Testis (tissue), 3 donors: ENCODE measurements around the gene MYO7B. TPM values are rescaled to one million over a fixed set of nuclear protein-coding genes. Genes with fewer than 3 reads are reported as not detected.

Source experiments
- DNase-seq: peaks from one replicate; pipeline ENCODE4 v3.0.0-alpha.2; 2019
- H3K27ac ChIP-seq, 2 donors: fragments of 200-600 bp; sonication (generic); one replicate each; pipeline ENCODE4 v1.5.1; 2019
- H3K27me3 ChIP-seq: fragments of 200-600 bp; sonication (generic); one replicate; pipeline ENCODE4 v1.5.1; 2019
- H3K36me3 ChIP-seq: fragments of 200-600 bp; sonication (generic); one replicate; pipeline ENCODE4 v1.5.1; 2017; ENCODE audit warnings: low read depth; ENCODE audit errors: missing control alignments
- H3K4me1 ChIP-seq: fragments of 200-600 bp; sonication (generic); one replicate; pipeline ENCODE4 v1.5.1; 2019
- H3K4me3 ChIP-seq, 2 donors: fragments of 200-600 bp; sonication (generic); one replicate each; pipeline ENCODE4 v1.5.1; 2017 to 2019
- H3K9me3 ChIP-seq: fragments of 200-600 bp; sonication (generic); one replicate; pipeline ENCODE4 v1.5.1; 2017
- POLR2A ChIP-seq: fragments of 450-650 bp; IDR thresholded peaks from one replicate; pipeline ENCODE4 v1.6.1; 2017; ENCODE audit warnings: antibody characterized with exemption, mild to moderate bottlenecking, moderate library complexity
- WGBS, 2 donors: methylation state at CpG; one replicate each; pipeline ENCODE4 v1.1.5; 2018; 5-methylcytosine and 5-hydroxymethylcytosine counted together
- intact Hi-C: fragments of 100-400 bp; cut with DNase I; formaldehyde crosslinking; loops from one replicate; pipeline ENCODE4 v1.15.1; 2023; ENCODE audit warnings: low total_unique reads
- polyA plus RNA-seq: library from polyadenylated mRNA; stranded (reverse); fragments of 350-450 nt; fragmentation: Illumina TruSeq; extraction: RNeasy Lipid Tissue Mini Kit (QIAGEN cat#74804); gene quantifications from one replicate; pipeline ENCODE4 v1.2.3, GENCODE V29; 2014; ENCODE audit warnings: low read depth, low replicate concordance; ENCODE audit not compliant: insufficient read depth
- total RNA-seq, 2 donors: library from RNA; depleted of rRNA; stranded (reverse); fragments of >200 nt; gene quantifications; one replicate each; pipeline ENCODE4 v1.2.3, GENCODE V29; 2016
- TF ChIP-seq, protein P1 (sequence below), 3 experiments: fragments of 450-650 bp in 2 of 3; fragments of 200-600 bp in 1 of 3; sonication (generic) in 1 of 3; IDR thresholded peaks; one replicate each; pipeline ENCODE4 v1.5.1; 2016 to 2019; ENCODE audit warnings: antibody characterized with exemption in 3 of 3, mild to moderate bottlenecking in 2 of 3, moderate library complexity in 1 of 3

The MYO7B gene
- total and polyA plus RNA-seq, 3 donors from 2014 or later = 3.6 to 5.6 (median 4.2) TPM

GRCh38 chr2:127679680-127680361 is 144.3 kb downstream of the MYO7B start:
- no peaks in the 10 kb centered on the region for H3K27me3 ChIP-seq
- no peaks in the 10 kb centered on the region for H3K9me3 ChIP-seq
- no peak overlapping the region for H3K4me3 ChIP-seq
- intact Hi-C loops = no loop called here
- H3K4me1 ChIP-seq = peaks cover 10% of the 10 kb centered on the region
- H3K36me3 ChIP-seq = no peaks in the 10 kb centered on the region
- TF ChIP-seq, protein P1, sequence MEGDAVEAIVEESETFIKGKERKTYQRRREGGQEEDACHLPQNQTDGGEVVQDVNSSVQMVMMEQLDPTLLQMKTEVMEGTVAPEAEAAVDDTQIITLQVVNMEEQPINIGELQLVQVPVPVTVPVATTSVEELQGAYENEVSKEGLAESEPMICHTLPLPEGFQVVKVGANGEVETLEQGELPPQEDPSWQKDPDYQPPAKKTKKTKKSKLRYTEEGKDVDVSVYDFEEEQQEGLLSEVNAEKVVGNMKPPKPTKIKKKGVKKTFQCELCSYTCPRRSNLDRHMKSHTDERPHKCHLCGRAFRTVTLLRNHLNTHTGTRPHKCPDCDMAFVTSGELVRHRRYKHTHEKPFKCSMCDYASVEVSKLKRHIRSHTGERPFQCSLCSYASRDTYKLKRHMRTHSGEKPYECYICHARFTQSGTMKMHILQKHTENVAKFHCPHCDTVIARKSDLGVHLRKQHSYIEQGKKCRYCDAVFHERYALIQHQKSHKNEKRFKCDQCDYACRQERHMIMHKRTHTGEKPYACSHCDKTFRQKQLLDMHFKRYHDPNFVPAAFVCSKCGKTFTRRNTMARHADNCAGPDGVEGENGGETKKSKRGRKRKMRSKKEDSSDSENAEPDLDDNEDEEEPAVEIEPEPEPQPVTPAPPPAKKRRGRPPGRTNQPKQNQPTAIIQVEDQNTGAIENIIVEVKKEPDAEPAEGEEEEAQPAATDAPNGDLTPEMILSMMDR (IDR thresholded peaks at IDR 0.05) = no peak
- no peak for TF ChIP-seq POLR2A
- H3K27ac ChIP-seq = no peak overlapping the region
- DNase-seq = no peak
- 87 to 89% methylated on average over 12 to 15 of the region's 15 CpGs for WGBS, 2 donors

DNA sequence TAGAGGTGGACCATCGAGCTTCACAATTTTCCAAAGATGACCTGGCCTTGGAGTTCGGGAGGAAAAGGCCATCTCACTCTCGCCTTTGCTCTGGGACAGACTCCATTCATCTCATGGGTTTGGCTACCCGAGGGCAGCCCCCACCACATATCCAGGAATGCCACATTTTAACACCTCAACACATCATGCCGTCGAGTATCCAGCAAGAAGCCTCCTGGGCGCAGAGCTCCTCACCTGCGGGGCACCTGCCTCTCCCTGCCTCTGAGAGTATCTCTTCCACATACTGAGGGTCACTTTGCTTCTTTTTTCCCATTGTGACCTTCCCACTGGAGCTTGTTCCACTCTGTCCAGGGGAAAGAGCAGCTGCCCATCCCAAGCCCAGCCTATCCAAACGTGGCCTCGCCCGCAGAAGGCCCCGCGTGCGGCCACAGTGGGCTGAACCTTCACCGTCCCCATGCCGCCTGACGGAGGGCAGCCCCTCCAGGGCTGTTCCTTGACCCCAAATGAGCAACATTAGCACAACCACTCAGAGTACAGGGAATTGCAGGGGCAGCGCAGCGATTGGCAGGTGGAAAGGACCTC is 145.3 kb downstream of the MYO7B start:
- H3K4me1 ChIP-seq = peaks cover 10% of the 10 kb centered on the region
- 68 to 71% methylated on average over 18 to 19 of the region's 19 CpGs for WGBS, 2 donors
- no peak overlapping the region for H3K27ac ChIP-seq
- no peaks in the 10 kb centered on the region for H3K9me3 ChIP-seq
- TF ChIP-seq, protein P1 (IDR thresholded peaks at IDR 0.05) = no peak
- TF ChIP-seq POLR2A = no peak
- peak overlapping the region in 1 of 2 donors; percentile 3 for H3K4me3 ChIP-seq
- intact Hi-C loops = no loop called here
- H3K27me3 ChIP-seq = no peaks in the 10 kb centered on the region
- no peaks in the 10 kb centered on the region for H3K36me3 ChIP-seq
- DNase-seq = no peak

DNA sequence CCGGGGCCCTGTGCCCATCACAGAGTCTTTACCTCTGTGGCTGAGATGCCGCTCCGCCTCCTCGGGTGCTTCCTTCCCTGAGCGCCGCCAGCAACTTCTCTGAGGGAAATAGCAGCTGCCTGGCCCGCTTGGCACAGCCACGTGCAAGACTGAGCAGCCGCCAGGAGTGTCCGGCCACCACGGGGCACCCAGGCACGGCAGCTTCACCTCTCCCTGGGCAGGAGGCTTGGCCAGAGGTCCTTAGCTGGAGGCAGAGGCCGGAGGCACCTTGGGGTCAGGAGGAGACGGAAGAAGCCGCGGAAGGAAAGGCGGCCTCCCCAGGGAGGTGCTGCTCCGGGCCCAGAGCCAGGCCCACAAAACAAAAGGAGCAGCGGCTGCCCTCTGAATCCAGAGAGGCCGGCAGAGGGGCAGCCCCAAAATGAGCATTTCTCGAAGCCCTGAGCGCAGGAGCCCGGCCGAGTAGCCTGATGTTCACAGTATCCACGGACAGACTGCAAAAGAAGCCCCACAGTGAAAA is 145.9 kb downstream of the MYO7B start:
- Histone ChIP-seq H3K36me3 (no peaks in the 10 kb centered on the region), H3K4me1 (peaks cover 10% of the 10 kb centered on the region), H3K27ac (peak overlapping the region in 1 of 2 donors; percentile 10), H3K27me3 (no peaks in the 10 kb centered on the region), H3K4me3 (peak overlapping the region; percentile 3 to 22), H3K9me3 (no peaks in the 10 kb centered on the region)
- intact Hi-C loops = no loop called here
- no peak for TF ChIP-seq POLR2A
- TF ChIP-seq, protein P1 (IDR thresholded peaks at IDR 0.05) = no peak
- 12 to 14% methylated on average over 7 to 25 of the region's 25 CpGs for WGBS, 2 donors
- no peak for DNase-seq

DNA sequence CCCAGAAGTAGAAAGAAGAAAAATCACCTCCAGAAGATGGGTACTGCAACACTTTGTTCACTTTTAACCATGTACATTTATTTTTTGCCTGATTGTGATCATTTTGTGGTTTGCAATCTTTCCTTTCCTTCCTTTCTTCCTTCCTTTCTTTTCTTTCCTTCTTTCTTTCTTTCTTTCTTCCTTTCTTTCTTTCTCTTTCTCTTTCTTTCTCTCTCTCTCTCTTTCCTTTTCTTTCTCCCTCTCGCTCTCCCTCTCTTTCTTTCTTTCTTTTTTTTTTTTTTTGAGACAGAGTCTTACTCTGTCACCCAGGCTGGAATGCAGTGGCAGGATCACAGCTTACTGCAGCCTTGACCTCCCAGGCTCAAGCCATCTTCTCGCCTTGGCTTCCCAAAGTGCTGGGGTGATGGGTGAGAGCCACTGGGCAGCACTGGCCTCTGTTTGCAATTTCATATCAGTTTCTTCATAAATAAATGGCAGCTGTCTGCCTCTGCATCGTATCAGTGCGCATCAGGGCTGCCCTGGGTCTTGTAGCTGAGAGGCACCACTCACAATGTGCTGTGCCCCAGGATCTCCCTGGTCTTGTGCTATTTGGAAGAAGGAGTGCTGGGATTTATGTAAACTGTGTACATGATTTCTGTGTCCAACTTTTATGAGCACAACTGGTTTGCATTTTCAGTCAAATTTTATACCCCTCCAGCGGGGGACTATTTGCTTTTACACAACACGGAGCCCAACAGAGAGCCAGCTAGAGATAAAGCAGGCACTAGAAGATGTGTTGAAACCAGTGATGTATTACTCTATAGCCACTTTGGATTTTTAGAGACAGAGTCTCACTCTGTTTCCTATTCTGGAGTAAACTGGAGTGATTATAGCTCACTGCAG is 146.7 kb downstream of the MYO7B start:
- Histone ChIP-seq H3K27ac (no peak overlapping the region), H3K36me3 (no peaks in the 10 kb centered on the region), H3K4me3 (no peak overlapping the region), H3K27me3 (no peaks in the 10 kb centered on the region), H3K4me1 (peaks cover 10% of the 10 kb centered on the region), H3K9me3 (no peaks in the 10 kb centered on the region)
- no peak for DNase-seq
- TF ChIP-seq POLR2A = no peak
- TF ChIP-seq, protein P1 (IDR thresholded peaks at IDR 0.05) = no peak
- 63 to 86% methylated on average over 6 of the region's 6 CpGs for WGBS, 2 donors
- intact Hi-C loops = no loop called here
